ENCODE results near the gene TUT4.

DNA sequence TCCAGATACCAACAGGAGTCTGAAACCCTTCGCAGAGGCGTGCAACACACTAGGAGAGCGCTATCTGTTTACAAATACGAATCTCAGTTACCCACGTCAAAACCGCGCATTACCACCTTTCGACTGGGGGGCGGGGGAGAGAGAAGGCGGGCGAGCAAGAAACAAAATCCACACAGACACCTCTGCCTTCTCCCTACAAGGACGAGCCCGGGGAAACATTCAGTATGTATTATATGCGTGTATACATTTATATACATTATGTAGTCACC lies 722 bp downstream of the TUT4 start:
- TF ChIP-seq, protein P1, sequence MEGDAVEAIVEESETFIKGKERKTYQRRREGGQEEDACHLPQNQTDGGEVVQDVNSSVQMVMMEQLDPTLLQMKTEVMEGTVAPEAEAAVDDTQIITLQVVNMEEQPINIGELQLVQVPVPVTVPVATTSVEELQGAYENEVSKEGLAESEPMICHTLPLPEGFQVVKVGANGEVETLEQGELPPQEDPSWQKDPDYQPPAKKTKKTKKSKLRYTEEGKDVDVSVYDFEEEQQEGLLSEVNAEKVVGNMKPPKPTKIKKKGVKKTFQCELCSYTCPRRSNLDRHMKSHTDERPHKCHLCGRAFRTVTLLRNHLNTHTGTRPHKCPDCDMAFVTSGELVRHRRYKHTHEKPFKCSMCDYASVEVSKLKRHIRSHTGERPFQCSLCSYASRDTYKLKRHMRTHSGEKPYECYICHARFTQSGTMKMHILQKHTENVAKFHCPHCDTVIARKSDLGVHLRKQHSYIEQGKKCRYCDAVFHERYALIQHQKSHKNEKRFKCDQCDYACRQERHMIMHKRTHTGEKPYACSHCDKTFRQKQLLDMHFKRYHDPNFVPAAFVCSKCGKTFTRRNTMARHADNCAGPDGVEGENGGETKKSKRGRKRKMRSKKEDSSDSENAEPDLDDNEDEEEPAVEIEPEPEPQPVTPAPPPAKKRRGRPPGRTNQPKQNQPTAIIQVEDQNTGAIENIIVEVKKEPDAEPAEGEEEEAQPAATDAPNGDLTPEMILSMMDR (IDR thresholded peaks at IDR 0.05) = no peak
- no peak for TF ChIP-seq EZH2phosphoT487 (IDR thresholded peaks at IDR 0.05)
